K562 (cell line): ENCODE results near the gene PLEKHA6. TPM values are rescaled to one million over a fixed set of nuclear protein-coding genes. Genes with fewer than 3 reads are reported as not detected.

Source experiments
- BMI1 ChIP-seq: fragments of 150-350 bp; IDR thresholded peaks from 2 replicates; pipeline ENCODE4 v1.6.1; 2014; ENCODE audit warnings: low read length
- CBFA2T3 ChIP-seq: fragments of 450-650 bp; IDR thresholded peaks from 2 replicates; pipeline ENCODE4 v1.6.1; 2017
- ESRRA ChIP-seq: fragments of 450-650 bp; IDR thresholded peaks from 2 replicates; pipeline ENCODE4 v1.6.1; 2014; ENCODE audit warnings: low read depth, mild to moderate bottlenecking, moderate library complexity, borderline replicate concordance
- MYC ChIP-seq, 2 experiments: fragments of 250-450 bp in 1 of 2; sonication (Bioruptor Pico) in 1 of 2; IDR thresholded peaks; 2 replicates each; pipeline versions ENCODE4 v1.5.1 to v1.6.1; 2012 to 2021; ENCODE audit warnings: low read depth in 2 of 2, borderline replicate concordance in 1 of 2, improper control_type of control experiment in 1 of 2, low read length in 1 of 2, mild to moderate bottlenecking in 1 of 2, moderate library complexity in 1 of 2
- polyA plus RNA-seq, 8 experiments: library from polyadenylated mRNA; depleted of rRNA in 4 of 8; stranded (reverse) in 5 of 8; unstranded in 3 of 8; fragments of >200 nt; fragmentation: Nextera tagmentation in 2 of 8; fragmentation: Illumina TruSeq in 1 of 8; extraction: Ambion mirVana in 2 of 8; extraction: Trizol in 1 of 8; gene quantifications; 2 replicates each; pipeline versions ENCODE4 v1.2.1 to v1.2.3, GENCODE V29; 2011 to 2014; ENCODE audit warnings: inconsistent platforms in 1 of 8, missing spikeins in 1 of 8
- total RNA-seq, 7 experiments: library from RNA; depleted of rRNA in 6 of 7; stranded (reverse); fragments of >200 nt in 6 of 7; fragmentation: Illumina TruSeq in 2 of 7; extraction: Trizol in 2 of 7; gene quantifications; 2 replicates each; pipeline versions ENCODE4 v1.2.1 to v1.2.3, GENCODE V29; 2011 to 2021; ENCODE audit warnings: low replicate concordance in 1 of 7
- TF ChIP-seq, protein P1 (sequence below), 2 experiments: fragments of 450-650 bp; formaldehyde crosslinking in 1 of 2; IDR thresholded peaks; 2 replicates each; pipeline versions ENCODE4 v1.4.0 to v1.6.1; 2014 to 2020; ENCODE audit warnings: mild to moderate bottlenecking in 2 of 2, borderline replicate concordance in 1 of 2, low read depth in 1 of 2

The PLEKHA6 gene
- total and polyA plus RNA-seq, 9 of the 15 experiments (the other 6 are each of a cell fraction or from before 2014, with no cell fraction given): under 0.01 to 0.33 (median 0.01) TPM; not detected in 4

DNA sequence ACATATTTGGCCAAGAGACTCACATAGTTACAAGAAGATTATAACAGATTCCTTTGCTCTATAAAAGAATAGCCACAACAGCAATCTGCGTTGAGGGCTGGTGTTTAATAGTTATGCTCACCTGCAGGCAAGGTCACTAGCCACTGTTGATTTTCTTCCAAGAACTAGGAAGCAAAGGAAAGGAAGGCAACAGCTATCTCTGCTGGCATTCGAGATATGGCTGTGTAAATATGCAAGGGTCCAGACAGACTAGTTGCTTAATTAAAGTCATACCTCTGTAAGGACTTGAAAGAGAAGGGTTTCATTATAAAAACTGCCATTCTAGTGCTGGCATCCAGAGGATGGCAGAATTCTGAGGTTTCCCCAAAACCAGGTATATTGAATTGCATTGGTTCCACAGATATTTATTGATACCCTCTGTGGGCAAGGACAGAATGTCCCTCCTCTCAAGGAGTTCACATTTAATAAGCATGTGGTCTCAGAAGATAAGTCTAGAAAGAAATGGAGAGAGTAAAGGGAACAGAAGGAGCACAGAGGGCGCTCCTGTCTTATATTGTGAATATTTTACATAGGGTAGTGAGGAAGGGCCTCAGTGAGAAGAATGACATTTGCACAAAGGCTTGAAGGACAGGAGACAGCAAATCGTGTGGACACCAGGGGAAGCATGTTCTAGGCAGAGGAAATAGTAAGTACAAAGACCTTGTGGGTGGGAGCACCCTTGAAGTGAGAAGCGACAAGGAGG, 23.6 kb upstream of the PLEKHA6 start (continued):
- TF ChIP-seq, protein P1, sequence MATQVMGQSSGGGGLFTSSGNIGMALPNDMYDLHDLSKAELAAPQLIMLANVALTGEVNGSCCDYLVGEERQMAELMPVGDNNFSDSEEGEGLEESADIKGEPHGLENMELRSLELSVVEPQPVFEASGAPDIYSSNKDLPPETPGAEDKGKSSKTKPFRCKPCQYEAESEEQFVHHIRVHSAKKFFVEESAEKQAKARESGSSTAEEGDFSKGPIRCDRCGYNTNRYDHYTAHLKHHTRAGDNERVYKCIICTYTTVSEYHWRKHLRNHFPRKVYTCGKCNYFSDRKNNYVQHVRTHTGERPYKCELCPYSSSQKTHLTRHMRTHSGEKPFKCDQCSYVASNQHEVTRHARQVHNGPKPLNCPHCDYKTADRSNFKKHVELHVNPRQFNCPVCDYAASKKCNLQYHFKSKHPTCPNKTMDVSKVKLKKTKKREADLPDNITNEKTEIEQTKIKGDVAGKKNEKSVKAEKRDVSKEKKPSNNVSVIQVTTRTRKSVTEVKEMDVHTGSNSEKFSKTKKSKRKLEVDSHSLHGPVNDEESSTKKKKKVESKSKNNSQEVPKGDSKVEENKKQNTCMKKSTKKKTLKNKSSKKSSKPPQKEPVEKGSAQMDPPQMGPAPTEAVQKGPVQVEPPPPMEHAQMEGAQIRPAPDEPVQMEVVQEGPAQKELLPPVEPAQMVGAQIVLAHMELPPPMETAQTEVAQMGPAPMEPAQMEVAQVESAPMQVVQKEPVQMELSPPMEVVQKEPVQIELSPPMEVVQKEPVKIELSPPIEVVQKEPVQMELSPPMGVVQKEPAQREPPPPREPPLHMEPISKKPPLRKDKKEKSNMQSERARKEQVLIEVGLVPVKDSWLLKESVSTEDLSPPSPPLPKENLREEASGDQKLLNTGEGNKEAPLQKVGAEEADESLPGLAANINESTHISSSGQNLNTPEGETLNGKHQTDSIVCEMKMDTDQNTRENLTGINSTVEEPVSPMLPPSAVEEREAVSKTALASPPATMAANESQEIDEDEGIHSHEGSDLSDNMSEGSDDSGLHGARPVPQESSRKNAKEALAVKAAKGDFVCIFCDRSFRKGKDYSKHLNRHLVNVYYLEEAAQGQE (IDR thresholded peaks at IDR 0.05; ENCODE audit: borderline replicate concordance): peak; percentile 50; the same call in 1 of the 2 replicates
- TF ChIP-seq, protein P1 (CRISPR knock-in tag; IDR thresholded peaks at IDR 0.05; ENCODE audit: low read depth): no peak
- TF ChIP-seq ESRRA (peak; percentile 19; the same call in 1 of the 2 replicates), BMI1 (0 out of 2 replicates have a peak, but pooled peaks have one; percentile 9), MYC (IDR thresholded peaks at IDR 0.05; ENCODE audit: low read depth, low read length) (0 out of 2 replicates have a peak, but pooled peaks have one; percentile 6), MYC (CRISPR knock-in tag; IDR thresholded peaks at IDR 0.05; ENCODE audit: borderline replicate concordance, low read depth) (no peak), CBFA2T3 (peak; percentile 33; the same call in 1 of the 2 replicates)
- TF ChIP-seq, all 486 proteins: peak for 13
